Thyroid gland (tissue), 4 donors: Measurements from ENCODE around the gene AK3.

Experiments
- POLR2A ChIP-seq, 2 donors: fragments of 450-650 bp; IDR thresholded peaks; one replicate each; pipeline ENCODE4 v1.6.1; 2017; ENCODE audit warnings: antibody characterized with exemption in 2 of 2, mild to moderate bottlenecking in 2 of 2, moderate library complexity in 1 of 2
- TF ChIP-seq, protein P1 (sequence below), 6 experiments: fragments of 200-600 bp in 3 of 6; fragments of 450-650 bp in 3 of 6; sonication (generic) in 3 of 6; IDR thresholded peaks; one replicate each; pipeline ENCODE4 v1.5.1; 2016 to 2019; ENCODE audit warnings: antibody characterized with exemption in 6 of 6, mild to moderate bottlenecking in 2 of 6, inconsistent platforms in 1 of 6, moderate library complexity in 1 of 6

DNA sequence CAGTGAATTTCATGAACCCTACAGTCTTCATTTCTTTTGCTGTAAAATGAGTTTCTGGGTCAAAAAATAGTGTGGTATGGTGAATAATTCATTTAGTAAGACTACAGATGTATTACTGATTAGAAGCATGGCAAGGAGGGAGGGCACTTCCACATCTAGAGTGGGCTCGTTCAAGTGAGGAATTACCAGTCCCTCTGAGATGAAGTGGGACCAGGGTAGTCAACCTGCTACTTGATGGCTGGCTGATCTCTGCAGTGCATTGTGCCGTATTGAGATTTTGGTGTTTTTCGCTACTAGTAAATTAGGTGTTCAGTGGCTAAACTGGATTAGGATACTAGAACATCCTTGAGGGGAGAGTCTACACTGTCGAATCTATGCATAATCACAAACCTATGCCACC is 50.9 kb downstream of the AK3 start:
- no peak for TF ChIP-seq POLR2A (IDR thresholded peaks at IDR 0.05)
- TF ChIP-seq, protein P1, sequence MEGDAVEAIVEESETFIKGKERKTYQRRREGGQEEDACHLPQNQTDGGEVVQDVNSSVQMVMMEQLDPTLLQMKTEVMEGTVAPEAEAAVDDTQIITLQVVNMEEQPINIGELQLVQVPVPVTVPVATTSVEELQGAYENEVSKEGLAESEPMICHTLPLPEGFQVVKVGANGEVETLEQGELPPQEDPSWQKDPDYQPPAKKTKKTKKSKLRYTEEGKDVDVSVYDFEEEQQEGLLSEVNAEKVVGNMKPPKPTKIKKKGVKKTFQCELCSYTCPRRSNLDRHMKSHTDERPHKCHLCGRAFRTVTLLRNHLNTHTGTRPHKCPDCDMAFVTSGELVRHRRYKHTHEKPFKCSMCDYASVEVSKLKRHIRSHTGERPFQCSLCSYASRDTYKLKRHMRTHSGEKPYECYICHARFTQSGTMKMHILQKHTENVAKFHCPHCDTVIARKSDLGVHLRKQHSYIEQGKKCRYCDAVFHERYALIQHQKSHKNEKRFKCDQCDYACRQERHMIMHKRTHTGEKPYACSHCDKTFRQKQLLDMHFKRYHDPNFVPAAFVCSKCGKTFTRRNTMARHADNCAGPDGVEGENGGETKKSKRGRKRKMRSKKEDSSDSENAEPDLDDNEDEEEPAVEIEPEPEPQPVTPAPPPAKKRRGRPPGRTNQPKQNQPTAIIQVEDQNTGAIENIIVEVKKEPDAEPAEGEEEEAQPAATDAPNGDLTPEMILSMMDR (IDR thresholded peaks at IDR 0.05), result no peak
